ENCODE data around the gene OBSCN. TPM values are rescaled to one million over a fixed set of nuclear protein-coding genes. Genes with fewer than 3 reads are reported as not detected.

Gene OBSCN
- total and polyA plus RNA-seq, 2 of the 13 experiments (the other 11 are each of a cell fraction or from before 2014, with no cell fraction given) = 0.20 TPM

GRCh38 chr1:228165372-228166169 is 42.3 kb upstream of the OBSCN start, which contains the start of gene IBA57 (continued):
- no peak for TF ChIP-seq ZIK1 (CRISPR knock-in tag; IDR thresholded peaks at IDR 0.05; ENCODE audit: borderline replicate concordance, low read depth)
- TF ChIP-seq ZFAT (CRISPR knock-in tag; conservative IDR thresholded peaks at IDR 0.05) = no peak
- TF ChIP-seq ZNF609 (CRISPR knock-in tag; IDR thresholded peaks at IDR 0.05; ENCODE audit: borderline replicate concordance) = peak; percentile 54; the same call in 1 of the 2 replicates
- no peak for TF ChIP-seq KLF15 (CRISPR knock-in tag; IDR thresholded peaks at IDR 0.05; ENCODE audit: borderline replicate concordance)
- TF ChIP-seq MIER2 (CRISPR knock-in tag; IDR thresholded peaks at IDR 0.05) = no peak
- no peak for TF ChIP-seq PRDM4 (CRISPR knock-in tag; IDR thresholded peaks at IDR 0.05; ENCODE audit: borderline replicate concordance)
- TF ChIP-seq ZNF142 (CRISPR knock-in tag; IDR thresholded peaks at IDR 0.05) = peak; percentile 63; the same call in 1 of the 2 replicates
- TF ChIP-seq CREB3 (CRISPR knock-in tag; IDR thresholded peaks at IDR 0.05) = 0 out of 2 replicates have a peak, but pooled peaks have one; percentile 27
- TF ChIP-seq ZNF563 (CRISPR knock-in tag; IDR thresholded peaks at IDR 0.05) = peak; percentile 60; the same call in 1 of the 2 replicates
- TF ChIP-seq ZMYM4 (CRISPR knock-in tag; IDR thresholded peaks at IDR 0.05) = peak; percentile 94
- peak; percentile 92 for TF ChIP-seq ELF1 (CRISPR knock-in tag; IDR thresholded peaks at IDR 0.05)
- TF ChIP-seq ZNF768 (CRISPR knock-in tag; IDR thresholded peaks at IDR 0.05) = peak; percentile 30; the same call in 1 of the 2 replicates
- no peak for TF ChIP-seq LCORL (IDR thresholded peaks at IDR 0.05)
- TF ChIP-seq LCORL (CRISPR knock-in tag; IDR thresholded peaks at IDR 0.05) = peak; percentile 19; the same call in 1 of the 2 replicates
